Measurements from ENCODE around the gene WDR5. TPM values are rescaled to one million over a fixed set of nuclear protein-coding genes. Genes with fewer than 3 reads are reported as not detected.

WDR5 gene
- total RNA-seq, 1 experiment from 2014 or later, result 76.4 TPM

DNA sequence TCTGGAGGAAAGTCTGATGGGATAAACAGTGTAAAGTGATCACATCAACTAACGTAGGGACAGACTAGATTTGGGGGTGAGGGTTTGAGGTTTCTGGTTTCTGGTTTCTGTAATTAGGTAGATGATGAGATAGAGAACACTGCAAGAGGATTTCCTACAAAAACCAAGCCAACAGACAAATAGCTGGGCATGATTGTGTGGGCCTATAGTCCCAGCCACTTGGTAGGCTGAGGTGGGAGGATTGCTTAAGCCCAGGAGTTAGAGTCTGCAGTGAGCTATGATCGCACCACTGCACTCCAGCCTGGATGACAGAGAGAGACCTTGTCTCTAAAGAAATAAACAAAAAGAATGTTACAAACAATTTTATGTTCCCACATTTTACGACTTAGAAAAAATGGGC is 62.9 kb downstream of the WDR5 start:
- H3K27ac ChIP-seq (ENCODE audit: low read depth, low read length, poor library complexity, severe bottlenecking), result no peak overlapping the region
- no peak overlapping the region for H3K4me3 ChIP-seq (ENCODE audit: low read depth, low read length, poor library complexity, severe bottlenecking)
- no peaks in the 10 kb centered on the region for H3K9me3 ChIP-seq (ENCODE audit: low read depth, low read length, poor library complexity, severe bottlenecking)
- DNase-seq (ENCODE audit: low spot score), result no peak
- TF ChIP-seq EZH2 (IDR thresholded peaks at IDR 0.05; ENCODE audit: borderline replicate concordance, low read depth, low read length, poor library complexity, severe bottlenecking), result no peak
- TF ChIP-seq, protein P1, sequence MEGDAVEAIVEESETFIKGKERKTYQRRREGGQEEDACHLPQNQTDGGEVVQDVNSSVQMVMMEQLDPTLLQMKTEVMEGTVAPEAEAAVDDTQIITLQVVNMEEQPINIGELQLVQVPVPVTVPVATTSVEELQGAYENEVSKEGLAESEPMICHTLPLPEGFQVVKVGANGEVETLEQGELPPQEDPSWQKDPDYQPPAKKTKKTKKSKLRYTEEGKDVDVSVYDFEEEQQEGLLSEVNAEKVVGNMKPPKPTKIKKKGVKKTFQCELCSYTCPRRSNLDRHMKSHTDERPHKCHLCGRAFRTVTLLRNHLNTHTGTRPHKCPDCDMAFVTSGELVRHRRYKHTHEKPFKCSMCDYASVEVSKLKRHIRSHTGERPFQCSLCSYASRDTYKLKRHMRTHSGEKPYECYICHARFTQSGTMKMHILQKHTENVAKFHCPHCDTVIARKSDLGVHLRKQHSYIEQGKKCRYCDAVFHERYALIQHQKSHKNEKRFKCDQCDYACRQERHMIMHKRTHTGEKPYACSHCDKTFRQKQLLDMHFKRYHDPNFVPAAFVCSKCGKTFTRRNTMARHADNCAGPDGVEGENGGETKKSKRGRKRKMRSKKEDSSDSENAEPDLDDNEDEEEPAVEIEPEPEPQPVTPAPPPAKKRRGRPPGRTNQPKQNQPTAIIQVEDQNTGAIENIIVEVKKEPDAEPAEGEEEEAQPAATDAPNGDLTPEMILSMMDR (conservative IDR thresholded peaks at IDR 0.05; ENCODE audit: low read depth, low read length), result no peak
- H3K27me3 ChIP-seq (replicated peaks; ENCODE audit: insufficient read depth, low read depth, low read length, poor library complexity), result no peaks in the 10 kb centered on the region
- ChIA-PET CTCF (no interaction called here), POLR2A (ENCODE audit: low non-redundant PET) (interaction anchor here (0.7 kb wide), 1 partner anchor 234 kb away, joined by 4 read pairs; no protein-coding TSS in a partner anchor)
- H3K4me1 ChIP-seq (ENCODE audit: insufficient read depth, low read length, poor library complexity, severe bottlenecking), result no peaks in the 10 kb centered on the region
- no peaks in the 10 kb centered on the region for H3K36me3 ChIP-seq (ENCODE audit: insufficient read depth, low read length, poor library complexity, severe bottlenecking)
- intact Hi-C loops (cut with micrococcal nuclease; ENCODE audit: unreplicated experiment), result no loop called here
- no TSS peak for BruUV-seq (replicated peaks)

DNA sequence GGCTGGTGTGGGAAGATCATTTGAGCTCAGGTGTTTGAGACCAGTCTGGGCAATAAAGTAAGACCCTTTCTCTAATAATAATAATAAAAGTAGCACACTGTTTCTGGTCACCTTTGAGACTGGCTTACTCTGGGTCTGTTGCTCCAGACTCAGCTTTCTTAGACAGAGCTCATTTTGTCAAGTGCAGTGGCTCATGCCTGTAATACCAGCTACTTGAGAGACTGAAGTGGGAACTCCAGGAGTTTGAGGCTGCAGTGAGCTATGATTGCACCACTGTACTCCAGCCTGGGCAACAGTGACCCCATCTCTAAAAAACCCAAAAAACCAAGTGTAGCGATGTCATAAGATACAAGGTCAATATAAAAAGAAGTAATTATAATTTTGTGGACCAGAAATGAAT is 64.8 kb downstream of the WDR5 start:
- no peak for DNase-seq (ENCODE audit: low spot score)
- Histone ChIP-seq H3K36me3 (ENCODE audit: insufficient read depth, low read length, poor library complexity, severe bottlenecking) (no peaks in the 10 kb centered on the region), H3K4me1 (ENCODE audit: insufficient read depth, low read length, poor library complexity, severe bottlenecking) (peaks cover 7% of the 10 kb centered on the region), H3K27ac (ENCODE audit: low read depth, low read length, poor library complexity, severe bottlenecking) (no peak overlapping the region), H3K4me3 (ENCODE audit: low read depth, low read length, poor library complexity, severe bottlenecking) (no peak overlapping the region), H3K9me3 (ENCODE audit: low read depth, low read length, poor library complexity, severe bottlenecking) (no peaks in the 10 kb centered on the region), H3K27me3 (replicated peaks; ENCODE audit: insufficient read depth, low read depth, low read length, poor library complexity) (no peaks in the 10 kb centered on the region)
- ChIA-PET POLR2A (ENCODE audit: low non-redundant PET) (interaction anchor here (0.6 kb wide), 1 partner anchor 451 kb away, joined by 3 read pairs; no protein-coding TSS in a partner anchor), CTCF (no interaction called here)
- intact Hi-C loops (cut with micrococcal nuclease; ENCODE audit: unreplicated experiment), result no loop called here
- BruUV-seq (replicated peaks), result no TSS peak
- TF ChIP-seq EZH2 (IDR thresholded peaks at IDR 0.05; ENCODE audit: borderline replicate concordance, low read depth, low read length, poor library complexity, severe bottlenecking), result no peak
- TF ChIP-seq, protein P1 (conservative IDR thresholded peaks at IDR 0.05; ENCODE audit: low read depth, low read length), result no peak

DNA sequence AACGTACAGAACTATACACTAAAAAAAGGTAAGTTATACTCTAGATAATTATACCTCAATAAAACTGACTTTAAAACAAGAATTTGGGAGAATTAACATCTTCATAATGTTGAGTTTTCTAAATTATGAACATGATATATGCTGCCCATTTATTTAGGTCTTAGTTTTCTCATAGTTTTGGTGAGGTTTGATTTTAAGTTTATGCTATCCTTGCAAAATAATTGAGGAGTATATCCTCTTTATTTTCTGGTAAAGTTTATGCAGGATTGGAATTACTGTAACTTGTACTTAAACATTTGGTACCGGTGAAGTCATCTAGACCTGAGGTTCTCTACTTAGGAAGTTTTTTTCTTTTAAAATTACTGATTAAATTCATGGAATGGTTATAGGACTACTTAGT is 67.3 kb downstream of the WDR5 start:
- H3K27ac ChIP-seq (ENCODE audit: low read depth, low read length, poor library complexity, severe bottlenecking), result no peak overlapping the region
- ChIA-PET POLR2A (ENCODE audit: low non-redundant PET) (no interaction called here), CTCF (no interaction called here)
- H3K9me3 ChIP-seq (ENCODE audit: low read depth, low read length, poor library complexity, severe bottlenecking), result no peaks in the 10 kb centered on the region
- DNase-seq (ENCODE audit: low spot score), result no peak
- no peak for TF ChIP-seq EZH2 (IDR thresholded peaks at IDR 0.05; ENCODE audit: borderline replicate concordance, low read depth, low read length, poor library complexity, severe bottlenecking)
- TF ChIP-seq, protein P1 (conservative IDR thresholded peaks at IDR 0.05; ENCODE audit: low read depth, low read length), result no peak
- intact Hi-C loops (cut with micrococcal nuclease; ENCODE audit: unreplicated experiment), result no loop called here
- no TSS peak for BruUV-seq (replicated peaks)
- no peaks in the 10 kb centered on the region for H3K36me3 ChIP-seq (ENCODE audit: insufficient read depth, low read length, poor library complexity, severe bottlenecking)
- H3K4me1 ChIP-seq (ENCODE audit: insufficient read depth, low read length, poor library complexity, severe bottlenecking), result peaks cover 15% of the 10 kb centered on the region
- H3K27me3 ChIP-seq (replicated peaks; ENCODE audit: insufficient read depth, low read depth, low read length, poor library complexity), result no peaks in the 10 kb centered on the region
- no peak overlapping the region for H3K4me3 ChIP-seq (ENCODE audit: low read depth, low read length, poor library complexity, severe bottlenecking)

Measured in A673 (cell line).